NAMALWA (cell line): Measurements from ENCODE around the gene ESYT2.

Experiments
- DNase-seq: peaks from one replicate; pipeline ENCODE4 v3.0.0-alpha.2; 2015; ENCODE audit warnings: low spot score

The ESYT2 gene

DNA sequence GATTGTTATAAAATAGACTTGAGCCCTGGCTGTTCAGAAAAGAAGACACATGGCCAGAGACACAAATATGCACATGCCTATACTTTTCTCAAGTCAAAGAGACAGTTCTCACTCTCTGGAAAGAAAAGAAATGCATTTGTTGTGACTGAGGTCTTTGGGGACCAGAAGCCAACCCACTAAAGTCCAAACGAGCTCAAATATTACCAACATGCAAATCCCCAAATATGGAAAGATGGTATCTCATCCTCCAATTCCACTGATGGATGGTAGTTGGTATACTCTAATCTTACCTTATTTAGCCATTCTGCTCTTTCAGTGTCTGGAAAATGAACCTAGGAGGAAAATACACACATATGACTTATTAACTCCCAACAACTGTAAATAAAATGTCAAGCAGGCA lies 30.6 kb downstream of the ESYT2 start:
- DNase-seq, result no peak

GRCh38 chr7:158796667-158797066 lies 32.6 kb downstream of the ESYT2 start:
- DNase-seq, result no peak

DNA sequence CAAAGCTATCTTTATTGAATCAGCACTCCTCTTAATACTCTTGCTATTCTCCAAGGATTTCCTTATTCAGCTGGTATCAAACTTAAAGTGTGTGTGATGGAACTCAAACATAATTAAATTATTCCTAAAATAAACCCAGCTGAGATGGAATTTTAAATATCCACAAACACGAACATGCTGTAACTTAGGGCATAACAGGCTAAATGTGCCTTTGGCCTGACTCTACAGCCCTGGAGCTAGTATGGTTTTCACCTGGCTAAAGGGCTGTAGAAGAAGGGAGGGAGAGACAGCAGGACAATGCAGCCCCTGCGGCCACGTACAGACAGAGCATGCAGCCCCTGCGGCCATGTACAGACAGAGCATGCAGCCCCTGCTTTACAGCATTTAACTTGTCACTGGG lies 34.0 kb downstream of the ESYT2 start:
- DNase-seq, result no peak

- no peak for DNase-seq
These were observed 38.2 kb downstream of the ESYT2 start for GRCh38 chr7:158791107-158791506.

DNA sequence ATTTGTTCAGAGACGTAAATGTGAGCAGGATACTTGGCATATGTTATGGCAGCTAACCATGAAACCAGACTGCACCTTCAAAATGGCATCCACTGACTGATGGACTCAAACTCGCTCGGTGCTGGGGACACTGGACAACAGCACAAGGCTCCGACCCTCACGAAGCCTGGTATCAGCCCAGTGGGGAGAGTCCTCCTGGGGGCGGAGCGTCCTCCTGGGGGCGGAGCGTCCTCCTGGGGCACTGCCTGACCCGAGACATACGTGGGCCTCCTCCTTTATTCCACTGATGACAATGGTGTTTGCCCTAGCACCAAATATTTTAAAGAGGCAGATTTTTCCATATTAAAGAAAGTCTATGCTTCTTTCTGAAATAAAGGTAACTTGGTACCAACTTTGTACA lies 39.5 kb downstream of the ESYT2 start:
- no peak for DNase-seq

- no peak for DNase-seq
These were observed 42.4 kb downstream of the ESYT2 start for GRCh38 chr7:158786898-158787297.

- DNase-seq, result no peak
These were observed 45.0 kb downstream of the ESYT2 start for GRCh38 chr7:158784270-158784669.

DNA sequence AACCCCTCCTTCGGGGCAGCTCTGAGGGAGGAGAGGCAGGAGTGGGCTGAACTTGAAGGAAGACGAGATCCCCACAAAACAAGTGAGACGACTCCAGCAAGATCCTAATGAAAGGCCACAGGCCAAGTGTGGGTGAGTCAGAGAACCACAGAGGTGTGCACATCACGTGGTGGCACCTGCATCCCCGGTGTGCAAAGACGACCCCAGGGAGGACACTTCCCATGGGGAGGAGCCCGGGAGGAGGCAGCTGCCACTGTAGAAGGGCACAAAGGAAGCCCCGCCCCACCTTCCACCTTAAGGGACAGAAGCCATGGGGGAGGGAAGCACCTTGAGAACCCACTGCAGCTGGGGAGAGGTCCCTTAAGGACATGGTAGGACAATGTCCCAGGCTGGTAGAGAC lies 45.7 kb downstream of the ESYT2 start:
- no peak for DNase-seq

DNA sequence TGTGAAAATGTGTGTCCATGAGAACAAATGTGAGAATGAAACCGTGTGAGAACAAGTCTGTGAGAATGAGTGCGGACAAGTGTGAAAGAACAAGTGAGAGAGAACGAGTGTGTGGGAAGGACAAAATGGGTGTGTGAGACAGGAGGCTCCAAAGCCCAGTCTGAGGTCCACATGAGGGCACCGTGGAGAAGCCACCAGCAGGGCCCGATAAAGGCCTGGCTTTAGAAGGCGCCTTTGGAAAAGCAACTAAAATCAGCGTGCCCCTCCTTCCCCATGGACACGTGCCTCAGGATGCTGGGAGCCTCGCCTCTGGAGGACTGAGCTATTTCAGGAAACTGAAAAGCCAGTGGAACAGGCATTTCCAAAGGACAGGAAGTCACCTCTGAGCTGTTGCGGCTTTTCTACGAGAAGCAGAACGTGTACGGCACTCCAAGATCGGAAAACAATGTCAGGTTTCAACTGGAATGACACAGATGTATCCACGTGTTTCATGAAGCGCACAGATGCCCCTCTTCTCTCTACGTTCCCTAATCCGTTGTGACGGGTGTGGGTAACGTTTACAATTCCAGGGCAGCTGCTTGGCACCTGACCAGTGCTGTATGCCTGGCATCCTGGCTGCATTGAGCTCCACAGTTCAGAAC lies 46.4 kb downstream of the ESYT2 start:
- no peak for DNase-seq

GRCh38 chr7:158781974-158782664 lies 47.2 kb downstream of the ESYT2 start:
- no peak for DNase-seq

- DNase-seq, result no peak
These were observed 47.9 kb downstream of the ESYT2 start for GRCh38 chr7:158781217-158781973.

DNA sequence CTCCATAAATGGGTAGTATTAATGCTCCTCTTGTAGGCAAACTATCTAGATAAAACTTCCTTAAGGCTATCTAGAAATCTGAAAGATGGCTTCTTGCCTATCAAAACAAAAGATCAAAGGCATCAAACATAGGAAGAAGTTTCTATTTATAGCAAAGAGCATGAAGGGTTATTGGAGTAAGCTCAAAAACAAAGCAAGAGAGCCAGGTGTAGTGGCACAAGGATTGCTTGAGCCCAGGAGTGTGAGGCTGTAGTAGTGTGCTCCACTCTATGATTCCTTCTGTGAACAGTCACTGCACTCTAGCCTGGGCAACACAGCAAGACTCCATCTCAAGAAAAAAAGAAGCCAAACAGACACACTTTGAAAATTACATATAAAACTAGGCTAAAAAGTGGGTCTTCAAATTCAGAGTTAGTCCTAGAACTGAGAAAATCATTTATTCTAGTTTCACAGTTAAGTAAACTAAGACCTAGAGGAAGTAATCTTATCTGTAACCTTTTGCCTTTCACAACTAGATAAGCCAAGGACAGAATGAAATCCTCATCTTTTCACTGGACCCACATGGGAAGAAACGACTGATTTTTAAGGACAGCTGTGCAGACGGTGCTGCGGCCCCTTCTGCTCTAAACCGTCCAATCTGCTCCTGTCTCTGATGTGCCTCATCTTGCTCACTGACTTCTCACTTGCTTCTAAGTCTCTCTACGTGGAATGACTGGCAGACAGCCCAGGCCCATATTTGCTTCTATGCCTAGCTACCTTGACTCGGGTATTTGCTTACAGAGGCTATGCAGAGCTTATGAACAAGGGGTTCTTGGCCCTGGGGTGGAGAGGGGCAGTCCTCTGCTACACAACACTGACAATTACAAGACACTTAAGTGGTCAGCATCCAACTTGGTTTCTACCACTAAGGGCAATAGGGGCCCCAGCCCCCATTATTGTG lies 50.0 kb downstream of the ESYT2 start:
- DNase-seq, result no peak

- DNase-seq, result no peak
These were observed 50.8 kb downstream of the ESYT2 start for GRCh38 chr7:158778471-158778870.

- no peak for DNase-seq
These were observed 51.5 kb downstream of the ESYT2 start for GRCh38 chr7:158777793-158778192.

DNA sequence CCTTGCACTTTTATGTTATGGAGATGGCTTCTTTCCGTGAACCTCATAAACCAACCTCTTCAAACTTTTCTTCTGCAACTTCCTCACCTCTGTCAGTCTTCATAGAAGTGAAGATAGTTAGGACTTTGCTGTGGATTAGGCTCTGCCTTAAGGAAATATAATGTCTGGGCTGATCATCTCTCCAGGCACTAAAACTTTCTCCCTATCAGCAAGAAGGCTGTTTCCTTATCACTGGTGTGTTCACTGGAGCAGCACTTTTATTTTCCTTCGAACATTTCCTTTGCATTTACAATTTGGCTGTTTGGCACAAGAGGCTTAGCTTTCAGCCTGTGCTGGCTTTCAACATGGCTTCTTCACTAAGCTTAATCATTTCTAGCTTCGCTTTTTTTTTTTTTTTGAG lies 52.8 kb downstream of the ESYT2 start:
- DNase-seq, result no peak

DNA sequence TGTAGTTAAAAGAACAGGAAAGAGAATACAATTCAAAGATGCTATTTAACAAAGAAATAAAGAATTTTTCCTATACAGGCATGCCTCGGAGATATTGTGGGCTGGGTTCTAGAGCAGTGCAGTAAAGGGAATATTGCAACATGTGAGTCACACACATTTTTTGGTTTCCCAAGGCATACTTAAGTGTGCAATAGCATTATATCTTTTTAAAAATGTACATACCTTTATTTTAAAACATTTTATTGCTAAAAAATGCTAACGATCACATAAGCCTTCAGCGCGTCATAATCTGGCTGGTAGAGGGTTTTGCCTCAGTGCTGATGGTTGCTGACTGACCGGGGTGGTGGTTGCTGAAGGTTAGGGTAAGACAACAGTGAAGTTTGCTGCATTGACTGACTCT lies 54.4 kb downstream of the ESYT2 start:
- DNase-seq, result no peak

DNA sequence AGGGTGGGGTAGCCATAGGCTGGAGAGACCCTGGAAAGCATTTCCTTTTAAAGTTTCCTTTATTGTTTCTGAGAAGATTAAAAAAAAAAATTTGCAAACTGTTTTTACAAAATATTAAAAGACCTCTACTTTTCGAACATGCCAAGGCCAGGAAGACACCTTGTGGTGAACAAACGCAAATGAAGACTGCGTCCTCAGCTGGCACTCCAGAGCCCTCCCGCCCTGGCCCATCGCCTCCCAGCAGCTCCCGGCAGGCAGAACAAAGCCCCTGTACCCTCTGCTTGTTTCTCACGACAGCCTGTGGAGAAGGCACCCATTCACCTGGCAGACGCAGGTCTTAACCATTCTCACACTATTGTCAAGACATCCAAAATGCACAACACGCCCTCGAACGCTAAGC lies 56.4 kb downstream of the ESYT2 start:
- DNase-seq, result no peak

GRCh38 chr7:158771213-158771834 lies 58.0 kb downstream of the ESYT2 start:
- no peak for DNase-seq

- DNase-seq, result no peak
These were observed 61.6 kb downstream of the ESYT2 start for GRCh38 chr7:158767707-158768106.

DNA sequence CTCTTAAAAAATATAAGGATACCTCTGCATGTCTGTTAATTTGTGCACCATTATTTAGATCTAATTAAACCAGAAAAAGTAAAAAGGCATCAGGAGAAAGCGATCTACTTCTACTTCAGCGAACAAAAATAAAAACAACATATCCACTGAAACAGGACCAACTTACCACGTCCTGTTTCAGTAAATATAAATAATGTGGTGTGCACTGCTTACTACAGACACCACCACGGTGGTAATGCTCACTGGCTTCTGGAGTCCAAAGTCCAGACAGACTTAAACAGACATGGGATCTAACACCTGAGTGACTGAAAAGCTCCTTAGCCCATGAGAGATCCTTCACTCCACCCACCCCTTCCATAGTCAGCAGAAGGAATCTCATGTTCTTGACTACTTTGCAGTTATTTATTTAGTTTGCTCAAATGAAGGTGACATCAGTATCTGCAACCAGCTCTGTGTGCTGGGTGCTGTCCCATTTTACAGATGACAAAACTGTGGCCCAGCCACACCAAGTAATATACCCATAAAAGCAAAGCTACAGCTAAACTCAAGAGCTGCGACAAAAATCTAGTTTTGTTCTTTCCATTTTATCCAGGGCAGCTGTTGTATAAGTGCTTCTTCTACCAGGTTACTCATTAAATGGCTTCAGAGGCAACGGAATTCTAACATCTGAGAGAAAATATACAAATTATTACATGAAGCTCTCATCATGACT lies 62.6 kb downstream of the ESYT2 start:
- no peak for DNase-seq

DNA sequence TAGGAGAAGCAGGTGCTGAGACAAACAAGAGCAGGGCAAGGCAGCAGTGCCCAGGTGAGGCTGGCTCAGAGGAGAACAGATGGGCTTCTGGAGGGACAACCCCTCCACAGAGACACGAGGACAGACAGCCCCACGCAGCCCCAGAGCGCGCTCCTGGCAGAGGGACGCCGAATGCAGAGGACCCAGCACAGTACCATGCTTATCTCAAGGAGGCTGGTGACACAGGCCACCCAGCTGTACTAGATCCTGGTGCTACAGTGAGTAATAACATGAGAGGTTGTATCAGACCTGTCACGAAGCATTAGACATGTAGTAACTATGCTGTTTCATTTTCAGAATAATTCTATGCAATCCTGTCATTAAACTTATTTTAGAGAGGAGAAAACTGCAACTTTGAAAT lies 64.3 kb downstream of the ESYT2 start:
- no peak for DNase-seq
